PFSK-1 (cell line): ENCODE results near the gene SMARCD3.

Experiments
- POLR2AphosphoS5 ChIP-seq: IDR thresholded peaks from 2 replicates; pipeline ENCODE4 v1.6.1; 2012; ENCODE audit warnings: low read depth, mild to moderate bottlenecking, control low read depth, low read length, moderate library complexity
- REST ChIP-seq, 2 experiments: IDR thresholded peaks; 2 replicates each; pipeline versions ENCODE4 v1.6.1 to v1.8.0; 2011 to 2012; ENCODE audit warnings: low read depth in 2 of 2, low read length in 2 of 2, control low read depth in 1 of 2, inconsistent platforms in 1 of 2, mild to moderate bottlenecking in 1 of 2, moderate library complexity in 1 of 2; ENCODE audit not compliant: insufficient read depth in 1 of 2
- SIN3A ChIP-seq: IDR thresholded peaks from 2 replicates; pipeline ENCODE4 v1.6.1; 2012; ENCODE audit warnings: mild to moderate bottlenecking, low read length, moderate library complexity, borderline replicate concordance; ENCODE audit not compliant: insufficient read depth
- TAF1 ChIP-seq: IDR thresholded peaks from 2 replicates; pipeline ENCODE4 v1.6.1; 2012; ENCODE audit warnings: low read length, control low read depth, borderline replicate concordance; ENCODE audit not compliant: insufficient read depth

- TF ChIP-seq REST (IDR thresholded peaks at IDR 0.05; ENCODE audit: insufficient read depth in 1 of 2, low read depth in 2 of 2, low read length in 2 of 2) = no peak
- no peak for TF ChIP-seq POLR2AphosphoS5
- TF ChIP-seq SIN3A = no peak
- TF ChIP-seq TAF1 = no peak
Measured at GRCh38 chr7:151191544-151191943, 57.0 kb downstream of the SMARCD3 start.
